ENCODE data around the gene S100Z.
"Not testable (repeated sequence)": the region's sequence is repeated elsewhere in the genome, so short reads cannot be mapped to it uniquely, and the experiment has no call there.

The S100Z gene

DNA sequence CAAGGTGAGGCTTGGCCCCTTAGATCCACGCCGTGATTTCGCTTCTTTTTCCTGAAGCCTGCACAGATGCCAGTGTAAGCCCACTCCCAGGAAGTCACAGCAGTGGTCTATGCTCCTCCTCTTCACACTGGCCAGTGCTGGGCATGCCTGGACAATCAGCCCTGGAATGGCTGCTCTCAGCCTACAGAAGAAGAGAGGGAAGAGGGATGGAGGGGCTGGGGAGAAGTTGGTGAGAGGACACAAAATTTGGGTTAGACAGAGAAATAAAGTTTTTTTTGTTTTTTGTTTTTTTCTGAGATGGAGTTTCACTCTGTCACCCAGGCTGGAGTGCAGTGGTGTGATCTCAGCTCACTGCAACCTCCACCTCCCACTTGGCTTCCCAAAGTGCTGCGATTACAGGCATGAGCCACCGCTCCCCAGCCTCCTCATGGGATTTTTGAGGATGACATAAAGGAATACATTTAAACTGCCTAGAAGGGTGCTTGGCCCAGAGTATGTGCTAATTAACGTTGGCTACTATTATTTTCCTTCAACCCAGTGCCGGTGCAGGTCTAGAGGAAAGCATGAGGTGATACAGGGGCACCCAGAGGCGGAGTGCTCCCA lies 830 bp downstream of the S100Z start:
- H3K27ac ChIP-seq (ENCODE audit: low read depth, low read length): no peak overlapping the region
- no peak overlapping the region for H3K4me2 ChIP-seq (ENCODE audit: low read depth, low read length, poor library complexity, severe bottlenecking)
- TF ChIP-seq, protein P1, sequence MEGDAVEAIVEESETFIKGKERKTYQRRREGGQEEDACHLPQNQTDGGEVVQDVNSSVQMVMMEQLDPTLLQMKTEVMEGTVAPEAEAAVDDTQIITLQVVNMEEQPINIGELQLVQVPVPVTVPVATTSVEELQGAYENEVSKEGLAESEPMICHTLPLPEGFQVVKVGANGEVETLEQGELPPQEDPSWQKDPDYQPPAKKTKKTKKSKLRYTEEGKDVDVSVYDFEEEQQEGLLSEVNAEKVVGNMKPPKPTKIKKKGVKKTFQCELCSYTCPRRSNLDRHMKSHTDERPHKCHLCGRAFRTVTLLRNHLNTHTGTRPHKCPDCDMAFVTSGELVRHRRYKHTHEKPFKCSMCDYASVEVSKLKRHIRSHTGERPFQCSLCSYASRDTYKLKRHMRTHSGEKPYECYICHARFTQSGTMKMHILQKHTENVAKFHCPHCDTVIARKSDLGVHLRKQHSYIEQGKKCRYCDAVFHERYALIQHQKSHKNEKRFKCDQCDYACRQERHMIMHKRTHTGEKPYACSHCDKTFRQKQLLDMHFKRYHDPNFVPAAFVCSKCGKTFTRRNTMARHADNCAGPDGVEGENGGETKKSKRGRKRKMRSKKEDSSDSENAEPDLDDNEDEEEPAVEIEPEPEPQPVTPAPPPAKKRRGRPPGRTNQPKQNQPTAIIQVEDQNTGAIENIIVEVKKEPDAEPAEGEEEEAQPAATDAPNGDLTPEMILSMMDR (IDR thresholded peaks at IDR 0.05; ENCODE audit: insufficient read depth, low read length, poor library complexity, severe bottlenecking): no peak
- no peak for TF ChIP-seq EZH2phosphoT487 (conservative IDR thresholded peaks at IDR 0.05; ENCODE audit: low read length)
- H3K4me3 ChIP-seq (ENCODE audit: insufficient read depth, low read length, poor library complexity, severe bottlenecking): no peak overlapping the region
- H2AFZ ChIP-seq (ENCODE audit: low read depth, low read length, severe bottlenecking): no peak overlapping the region
- H3K27me3 ChIP-seq (ENCODE audit: low read length): no peaks in the 10 kb centered on the region
- no peak overlapping the region for H3K9ac ChIP-seq (ENCODE audit: low read length)
- H3K9me3 ChIP-seq (ENCODE audit: insufficient read depth, low read length): no peaks in the 10 kb centered on the region
- H3F3A ChIP-seq (ENCODE audit: insufficient read depth): no peaks in the 10 kb centered on the region
- no peaks in the 10 kb centered on the region for H4K20me1 ChIP-seq (ENCODE audit: low read depth, low read length)
- no peaks in the 10 kb centered on the region for H3K79me2 ChIP-seq (ENCODE audit: insufficient read depth, low read length)
- no peaks in the 10 kb centered on the region for H3K9me2 ChIP-seq (replicated peaks; ENCODE audit: insufficient read depth, low read length)
- no peaks in the 10 kb centered on the region for H3K36me3 ChIP-seq (ENCODE audit: low read length)

DNA sequence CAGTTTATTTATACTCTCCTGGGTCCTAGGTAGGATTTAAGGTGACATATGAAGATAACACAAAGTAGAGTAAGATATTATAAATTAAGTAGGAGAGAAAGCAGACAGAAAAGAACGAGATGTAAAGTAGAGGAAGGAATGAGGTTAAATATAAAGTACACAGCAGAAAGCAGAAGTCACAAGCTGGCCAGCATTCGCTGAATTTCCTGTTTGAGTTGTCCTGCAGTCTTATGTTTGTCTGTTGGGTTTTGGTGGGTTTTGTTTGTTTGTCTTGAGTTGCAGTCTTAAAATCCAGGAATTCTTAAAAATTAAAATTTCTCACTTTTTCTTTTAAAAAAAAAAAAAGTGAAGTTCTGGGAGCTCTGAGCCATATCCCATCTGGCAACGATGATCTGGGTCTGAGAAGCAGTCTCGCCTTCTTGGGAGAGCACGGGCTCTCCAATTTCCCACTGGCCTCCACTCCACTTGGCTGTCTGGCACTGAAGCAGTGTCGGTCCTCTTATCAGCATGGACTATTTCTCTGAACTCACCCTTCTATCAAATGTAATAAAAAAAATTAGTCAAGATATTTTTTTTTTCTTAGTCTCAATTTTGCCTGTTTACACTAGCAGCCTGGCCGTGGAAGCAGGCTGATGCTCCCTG lies 2.0 kb downstream of the S100Z start:
- no peak overlapping the region for H2AFZ ChIP-seq (ENCODE audit: low read depth, low read length, severe bottlenecking)
- H3K27me3 ChIP-seq (ENCODE audit: low read length): no peaks in the 10 kb centered on the region
- no peak overlapping the region for H3K27ac ChIP-seq (ENCODE audit: low read depth, low read length)
- H3K9me2 ChIP-seq (replicated peaks; ENCODE audit: insufficient read depth, low read length): no peaks in the 10 kb centered on the region
- no peak overlapping the region for H3K9ac ChIP-seq (ENCODE audit: low read length)
- TF ChIP-seq EZH2phosphoT487 (conservative IDR thresholded peaks at IDR 0.05; ENCODE audit: low read length): no peak
- no peaks in the 10 kb centered on the region for H4K20me1 ChIP-seq (ENCODE audit: low read depth, low read length)
- no peaks in the 10 kb centered on the region for H3K79me2 ChIP-seq (ENCODE audit: insufficient read depth, low read length)
- peak overlapping the region; percentile 25 for H3K4me2 ChIP-seq (ENCODE audit: low read depth, low read length, poor library complexity, severe bottlenecking)
- no peak overlapping the region for H3K4me3 ChIP-seq (ENCODE audit: insufficient read depth, low read length, poor library complexity, severe bottlenecking)
- H3K36me3 ChIP-seq (ENCODE audit: low read length): no peaks in the 10 kb centered on the region
- H3K9me3 ChIP-seq (ENCODE audit: insufficient read depth, low read length): no peaks in the 10 kb centered on the region
- no peaks in the 10 kb centered on the region for H3F3A ChIP-seq (ENCODE audit: insufficient read depth)

DNA sequence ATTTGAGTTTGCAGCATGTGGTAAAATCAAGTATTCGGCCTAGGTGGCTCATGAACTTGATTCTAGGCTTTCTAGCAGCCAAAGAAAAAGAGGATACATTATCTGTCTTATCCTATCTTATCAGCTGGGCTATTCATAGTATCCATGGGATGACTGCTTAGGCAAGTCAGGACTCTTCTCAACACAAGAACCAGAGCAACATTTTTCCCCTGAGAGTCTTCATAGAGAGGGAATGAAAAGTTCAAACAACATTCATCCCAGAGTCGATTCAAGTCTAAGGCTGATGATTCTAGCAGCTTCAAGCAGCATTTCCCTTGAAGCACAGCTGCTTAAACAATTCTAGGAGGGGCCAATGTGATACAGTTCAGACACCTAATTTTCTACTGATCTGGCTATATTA lies 3.0 kb downstream of the S100Z start:
- H3F3A ChIP-seq (ENCODE audit: insufficient read depth): no peaks in the 10 kb centered on the region
- no peaks in the 10 kb centered on the region for H4K20me1 ChIP-seq (ENCODE audit: low read depth, low read length)
- no peaks in the 10 kb centered on the region for H3K36me3 ChIP-seq (ENCODE audit: low read length)
- no peaks in the 10 kb centered on the region for H3K27me3 ChIP-seq (ENCODE audit: low read length)
- H3K9me2 ChIP-seq (replicated peaks; ENCODE audit: insufficient read depth, low read length): no peaks in the 10 kb centered on the region
- H3K4me3 ChIP-seq (ENCODE audit: insufficient read depth, low read length, poor library complexity, severe bottlenecking): no peak overlapping the region
- no peaks in the 10 kb centered on the region for H3K9me3 ChIP-seq (ENCODE audit: insufficient read depth, low read length)
- H3K79me2 ChIP-seq (ENCODE audit: insufficient read depth, low read length): no peaks in the 10 kb centered on the region
- no peak overlapping the region for H3K4me2 ChIP-seq (ENCODE audit: low read depth, low read length, poor library complexity, severe bottlenecking)
- TF ChIP-seq EZH2phosphoT487 (conservative IDR thresholded peaks at IDR 0.05; ENCODE audit: low read length): no peak
- TF ChIP-seq, protein P1 (IDR thresholded peaks at IDR 0.05; ENCODE audit: insufficient read depth, low read length, poor library complexity, severe bottlenecking): no peak
- H3K9ac ChIP-seq (ENCODE audit: low read length): no peak overlapping the region
- no peak overlapping the region for H3K27ac ChIP-seq (ENCODE audit: low read depth, low read length)
- H2AFZ ChIP-seq (ENCODE audit: low read depth, low read length, severe bottlenecking): no peak overlapping the region

DNA sequence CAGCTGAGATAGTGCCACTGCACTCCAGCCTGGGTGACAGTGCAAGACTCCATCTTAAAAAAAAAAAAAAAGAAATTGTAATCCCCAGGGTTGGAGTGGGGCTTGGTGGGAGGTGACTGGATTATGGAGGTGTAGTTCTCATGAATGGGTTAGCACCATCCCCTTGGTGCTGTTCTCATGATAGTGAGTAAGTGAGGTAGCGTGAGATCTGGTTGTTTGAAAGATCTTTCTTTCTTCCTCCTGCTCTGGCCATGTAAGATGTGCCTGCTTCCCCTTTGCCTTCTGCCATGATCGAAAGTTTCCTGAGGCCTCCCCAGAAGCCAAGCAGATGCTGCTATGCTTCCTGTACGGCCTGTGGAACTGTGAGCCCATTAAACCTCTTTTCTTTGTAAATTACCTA lies 3.9 kb downstream of the S100Z start:
- H3K27me3 ChIP-seq (ENCODE audit: low read length); H3K9me3 ChIP-seq (ENCODE audit: insufficient read depth, low read length); H3K9ac ChIP-seq (ENCODE audit: low read length); H4K20me1 ChIP-seq (ENCODE audit: low read depth, low read length); H3F3A ChIP-seq (ENCODE audit: insufficient read depth); H3K79me2 ChIP-seq (ENCODE audit: insufficient read depth, low read length); H2AFZ ChIP-seq (ENCODE audit: low read depth, low read length, severe bottlenecking); H3K27ac ChIP-seq (ENCODE audit: low read depth, low read length); H3K9me2 ChIP-seq (replicated peaks; ENCODE audit: insufficient read depth, low read length); H3K36me3 ChIP-seq (ENCODE audit: low read length); H3K4me3 ChIP-seq (ENCODE audit: insufficient read depth, low read length, poor library complexity, severe bottlenecking); H3K4me2 ChIP-seq (ENCODE audit: low read depth, low read length, poor library complexity, severe bottlenecking): not testable (repeated sequence)

All from SU-DHL-6 (cell line).